ENCODE results near the gene PIK3C2G. TPM values are rescaled to one million over a fixed set of nuclear protein-coding genes. Genes with fewer than 3 reads are reported as not detected.
A peak's percentile ranks its signal among the peaks of the same experiment; 100 is the strongest.

Gene PIK3C2G
- total RNA-seq, 1 donor from 2014 or later, result 0.69 TPM

DNA sequence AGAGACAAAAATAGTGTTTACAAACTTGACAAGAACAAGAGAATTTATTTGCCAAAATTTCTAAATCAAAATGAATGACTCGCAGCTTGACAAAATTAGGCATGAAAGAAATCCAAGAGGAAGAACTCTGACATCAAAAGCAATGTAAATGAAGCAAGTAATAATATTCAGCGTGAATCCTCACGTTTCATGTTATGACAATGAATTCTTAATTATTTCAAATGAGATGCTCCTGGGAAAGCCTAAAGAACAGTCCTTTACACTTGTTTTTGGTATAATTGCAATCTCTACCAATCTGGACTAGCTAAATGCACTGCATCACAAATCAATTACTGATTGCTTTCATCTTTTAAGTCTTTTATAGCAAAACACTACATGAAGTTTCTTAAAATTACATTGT lies 29.1 kb downstream of the PIK3C2G start:
- ATAC-seq, result no peak
- Histone ChIP-seq H3K27me3 (no peaks in the 10 kb centered on the region), H3K36me3 (no peaks in the 10 kb centered on the region), H3K4me1 (no peaks in the 10 kb centered on the region), H3K9me3 (no peaks in the 10 kb centered on the region), H3K27ac (no peak overlapping the region), H3K4me3 (no peak overlapping the region)
- intact Hi-C loops (cut with DNase I), result no loop called here
- no peak for DNase-seq
- TF ChIP-seq, protein P1, sequence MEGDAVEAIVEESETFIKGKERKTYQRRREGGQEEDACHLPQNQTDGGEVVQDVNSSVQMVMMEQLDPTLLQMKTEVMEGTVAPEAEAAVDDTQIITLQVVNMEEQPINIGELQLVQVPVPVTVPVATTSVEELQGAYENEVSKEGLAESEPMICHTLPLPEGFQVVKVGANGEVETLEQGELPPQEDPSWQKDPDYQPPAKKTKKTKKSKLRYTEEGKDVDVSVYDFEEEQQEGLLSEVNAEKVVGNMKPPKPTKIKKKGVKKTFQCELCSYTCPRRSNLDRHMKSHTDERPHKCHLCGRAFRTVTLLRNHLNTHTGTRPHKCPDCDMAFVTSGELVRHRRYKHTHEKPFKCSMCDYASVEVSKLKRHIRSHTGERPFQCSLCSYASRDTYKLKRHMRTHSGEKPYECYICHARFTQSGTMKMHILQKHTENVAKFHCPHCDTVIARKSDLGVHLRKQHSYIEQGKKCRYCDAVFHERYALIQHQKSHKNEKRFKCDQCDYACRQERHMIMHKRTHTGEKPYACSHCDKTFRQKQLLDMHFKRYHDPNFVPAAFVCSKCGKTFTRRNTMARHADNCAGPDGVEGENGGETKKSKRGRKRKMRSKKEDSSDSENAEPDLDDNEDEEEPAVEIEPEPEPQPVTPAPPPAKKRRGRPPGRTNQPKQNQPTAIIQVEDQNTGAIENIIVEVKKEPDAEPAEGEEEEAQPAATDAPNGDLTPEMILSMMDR (IDR thresholded peaks at IDR 0.05), result no peak

DNA sequence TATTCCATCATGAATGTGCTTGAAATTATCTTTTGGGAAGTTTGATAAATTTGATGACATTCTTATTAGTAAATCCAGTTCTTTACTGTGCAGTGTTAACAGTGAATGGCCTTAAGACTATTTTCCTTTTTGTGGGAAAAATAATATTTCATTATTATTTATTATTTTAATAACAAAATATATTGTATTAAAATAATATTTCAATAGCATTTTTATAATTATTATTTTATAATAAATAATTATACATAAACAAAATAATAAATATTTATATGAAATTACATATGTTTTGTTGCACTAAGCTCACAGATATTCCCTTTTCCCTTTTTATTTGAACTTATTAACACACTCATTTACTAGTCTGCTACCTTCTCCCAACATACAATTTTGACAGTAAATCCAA lies 33.6 kb downstream of the PIK3C2G start:
- H3K9me3 ChIP-seq, result no peaks in the 10 kb centered on the region
- DNase-seq (no peak), ATAC-seq (no peak)
- H3K27ac ChIP-seq, result no peak overlapping the region
- TF ChIP-seq, protein P1 (IDR thresholded peaks at IDR 0.05), result no peak
- no peaks in the 10 kb centered on the region for H3K36me3 ChIP-seq
- no peaks in the 10 kb centered on the region for H3K4me1 ChIP-seq
- H3K27me3 ChIP-seq, result no peaks in the 10 kb centered on the region
- no peak overlapping the region for H3K4me3 ChIP-seq
- intact Hi-C loops (cut with DNase I), result no loop called here

DNA sequence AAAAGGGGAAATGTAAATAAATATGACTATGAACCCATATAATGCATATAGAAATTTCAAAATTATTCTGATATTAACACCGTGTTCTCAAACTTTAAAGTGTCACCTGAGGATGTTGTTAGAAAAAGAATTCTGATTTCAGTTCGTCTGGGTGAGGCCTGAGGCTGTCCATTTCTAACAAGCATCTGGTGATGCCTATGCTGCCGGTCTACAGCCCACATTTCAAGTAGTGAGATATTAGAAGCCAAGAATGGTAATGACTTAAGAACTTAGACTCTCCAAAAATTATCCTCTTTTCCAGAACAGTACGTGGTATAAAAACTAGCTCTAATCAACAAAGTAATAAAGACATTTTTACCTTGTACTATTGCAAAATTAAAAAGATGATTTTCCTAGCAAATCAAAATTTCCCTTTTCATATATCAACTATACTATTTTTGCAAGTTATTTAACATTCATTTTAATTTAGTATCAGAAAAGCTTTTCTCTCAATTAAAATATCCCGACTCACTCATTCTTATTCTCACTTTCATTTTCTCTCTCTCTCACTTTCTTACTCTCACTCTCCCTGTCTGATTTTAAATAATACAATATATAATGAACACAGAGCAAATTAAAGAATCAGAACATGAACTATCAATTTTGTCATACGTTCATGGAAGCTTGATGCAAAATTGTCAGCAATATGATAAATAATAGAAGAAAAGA lies 35.0 kb downstream of the PIK3C2G start:
- intact Hi-C loops (cut with DNase I), result no loop called here
- Histone ChIP-seq H3K27ac (no peak overlapping the region), H3K36me3 (no peaks in the 10 kb centered on the region), H3K9me3 (peaks cover 3% of the 10 kb centered on the region), H3K27me3 (no peaks in the 10 kb centered on the region), H3K4me3 (peak overlapping the region; percentile 24), H3K4me1 (no peaks in the 10 kb centered on the region)
- TF ChIP-seq, protein P1 (IDR thresholded peaks at IDR 0.05), result no peak
- ATAC-seq (no peak), DNase-seq (no peak)

DNA sequence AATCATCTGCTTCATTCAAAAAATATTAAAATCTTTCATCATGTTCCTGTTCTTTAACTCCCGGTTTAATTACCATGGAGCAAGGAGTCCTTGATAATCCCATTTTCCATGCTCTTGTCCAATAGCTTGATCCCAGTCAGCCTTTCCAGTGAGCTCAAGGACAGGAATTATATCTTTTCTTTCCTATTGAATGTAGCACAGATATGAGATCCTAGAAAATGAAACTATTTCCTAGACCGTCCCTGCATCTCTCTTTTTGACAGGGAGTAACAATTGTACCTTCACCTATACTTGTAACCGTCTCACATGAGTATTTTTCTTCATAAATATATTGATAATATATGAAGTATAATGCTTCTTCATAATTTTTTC lies 35.6 kb downstream of the PIK3C2G start:
- DNase-seq, result no peak
- Histone ChIP-seq H3K9me3 (peaks cover 3% of the 10 kb centered on the region), H3K27ac (no peak overlapping the region), H3K4me1 (no peaks in the 10 kb centered on the region), H3K4me3 (peak overlapping the region; percentile 24), H3K36me3 (no peaks in the 10 kb centered on the region), H3K27me3 (no peaks in the 10 kb centered on the region)
- no peak for ATAC-seq
- intact Hi-C loops (cut with DNase I), result no loop called here
- TF ChIP-seq, protein P1 (IDR thresholded peaks at IDR 0.05), result no peak

DNA sequence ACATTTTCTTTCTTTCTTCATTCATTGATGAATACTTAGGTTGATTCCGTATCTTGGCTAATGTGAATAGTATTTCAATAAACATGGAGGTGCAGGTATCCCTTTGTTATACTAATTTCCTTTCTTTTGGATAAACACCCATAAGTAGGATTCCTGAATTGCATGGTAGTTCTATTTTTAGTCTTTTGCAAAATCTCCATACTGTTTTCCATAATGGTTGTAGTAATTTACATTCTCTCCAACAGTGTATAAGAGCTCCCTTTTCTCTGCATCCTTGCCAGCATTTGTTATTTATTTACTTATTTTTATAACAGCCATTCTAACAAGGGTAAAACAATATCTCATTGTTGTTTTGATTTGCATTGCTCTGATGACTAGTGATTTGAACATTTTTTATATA lies 36.6 kb downstream of the PIK3C2G start:
- H3K4me1 ChIP-seq, result no peaks in the 10 kb centered on the region
- TF ChIP-seq, protein P1 (IDR thresholded peaks at IDR 0.05), result no peak
- no peaks in the 10 kb centered on the region for H3K27me3 ChIP-seq
- H3K27ac ChIP-seq, result no peak overlapping the region
- peaks cover 3% of the 10 kb centered on the region for H3K9me3 ChIP-seq
- H3K36me3 ChIP-seq, result no peaks in the 10 kb centered on the region
- DNase-seq, result no peak
- intact Hi-C loops (cut with DNase I), result no loop called here
- no peak overlapping the region for H3K4me3 ChIP-seq
- no peak for ATAC-seq

All from upper lobe of right lung (tissue), 1 donor.